KBM-7 (cell line): Measurements from ENCODE around the gene SPATA12.

Source experiments
- DNase-seq: peaks from one replicate; pipeline ENCODE4 v3.0.0-alpha.2; 2015
- in situ Hi-C: fragments of 300-500 bp; cut with MboI; formaldehyde crosslinking; loops from 2 replicates; pipeline ENCODE4 v1.14.3; 2020; ENCODE audit warnings: low sequenced_read_pairs, low pct_unique_long_range_greater_than_20kb, mixed read lengths

The SPATA12 gene

GRCh38 chr3:57060089-57060821 is at the start of gene SPATA12:
Gene SPATA12 (plus strand): TSS chr3:57060664. CDS start chr3:57073695, 13,031 bp downstream.
- peak; percentile 72 for DNase-seq
- in situ Hi-C loops = no loop called here

GRCh38 chr3:57011022-57011421 is 49.4 kb upstream of the SPATA12 start:
- no peak for DNase-seq
- in situ Hi-C loops = no loop called here

GRCh38 chr3:57012847-57013246 is 47.6 kb upstream of the SPATA12 start:
- no peak for DNase-seq
- in situ Hi-C loops = no loop called here

GRCh38 chr3:57015350-57015729 is 45.1 kb upstream of the SPATA12 start:
- no peak for DNase-seq
- in situ Hi-C loops = no loop called here

GRCh38 chr3:57015912-57016311 is 44.6 kb upstream of the SPATA12 start:
- in situ Hi-C loops = no loop called here
- DNase-seq = no peak

GRCh38 chr3:57017459-57017845 is 43.0 kb upstream of the SPATA12 start:
- no peak for DNase-seq
- in situ Hi-C loops = no loop called here

GRCh38 chr3:57018246-57018645 is 42.2 kb upstream of the SPATA12 start:
- no peak for DNase-seq
- in situ Hi-C loops = no loop called here

GRCh38 chr3:57019057-57019456 is 41.4 kb upstream of the SPATA12 start:
- in situ Hi-C loops = no loop called here

GRCh38 chr3:57025237-57025636 is 35.2 kb upstream of the SPATA12 start:
- in situ Hi-C loops = no loop called here
- no peak for DNase-seq

More at GRCh38 chr3:57019057-57019456, 41.4 kb upstream of the SPATA12 start:
- no peak for DNase-seq

- in situ Hi-C loops = no loop called here
- peak; percentile 57 for DNase-seq
Measured at GRCh38 chr3:57026944-57027343, 33.5 kb upstream of the SPATA12 start.

- in situ Hi-C loops = no loop called here
- DNase-seq = no peak
Measured at GRCh38 chr3:57029383-57029782, 31.1 kb upstream of the SPATA12 start.

- DNase-seq = no peak
- in situ Hi-C loops = no loop called here
Measured at GRCh38 chr3:57029924-57030323, 30.5 kb upstream of the SPATA12 start.

GRCh38 chr3:57030721-57031120 is 29.7 kb upstream of the SPATA12 start:
- in situ Hi-C loops = no loop called here

GRCh38 chr3:57031631-57032541 is 28.6 kb upstream of the SPATA12 start:
- DNase-seq = peak; percentile 36
- in situ Hi-C loops = no loop called here

More at GRCh38 chr3:57030721-57031120, 29.7 kb upstream of the SPATA12 start:
- no peak for DNase-seq

GRCh38 chr3:57036952-57037351 is 23.5 kb upstream of the SPATA12 start:
- in situ Hi-C loops = no loop called here
- no peak for DNase-seq

- in situ Hi-C loops = no loop called here
- no peak for DNase-seq
Measured at GRCh38 chr3:57038466-57039164, 21.8 kb upstream of the SPATA12 start.

GRCh38 chr3:57041674-57042073 is 18.8 kb upstream of the SPATA12 start:
- in situ Hi-C loops = no loop called here
- no peak for DNase-seq

GRCh38 chr3:57043518-57043917 is 16.9 kb upstream of the SPATA12 start:
- in situ Hi-C loops = no loop called here
- no peak for DNase-seq

- no peak for DNase-seq
- in situ Hi-C loops = no loop called here
Measured at GRCh38 chr3:57046101-57046765, 14.2 kb upstream of the SPATA12 start.
